Measurements from ENCODE around the gene MYZAP.

GRCh38 chr15:57677204-57677603 lies 85.5 kb downstream of the MYZAP start:
- no peak for TF ChIP-seq CTCF (conservative IDR thresholded peaks at IDR 0.05 in 1 of 2, IDR thresholded peaks at IDR 0.05 in 1 of 2; ENCODE audit: extremely low read depth in 1 of 2, insufficient read depth in 1 of 2, low read depth in 1 of 2, low read length in 2 of 2)
- no peak for TF ChIP-seq EZH2 (IDR thresholded peaks at IDR 0.05; ENCODE audit: borderline replicate concordance, low read length)

All from mammary epithelial cell (primary cell).